D721Med (cell line): ENCODE results near the gene ATXN7L1.

ENCODE experiments used
- DNase-seq: peaks from one replicate; pipeline ENCODE4 v3.0.0; 2011; ENCODE audit warnings: low spot score; ENCODE audit not compliant: insufficient read length
- FAIRE-seq: peaks from 2 replicates; lab custom pipeline; 2011; peaks lifted over from hg19 to GRCh38; lab: Jason Lieb, UNC
- TF ChIP-seq, protein P1 (sequence below): IDR thresholded peaks from 2 replicates; pipeline ENCODE4 v1.5.1; 2012; ENCODE audit warnings: mild to moderate bottlenecking, control low read depth; ENCODE audit not compliant: insufficient read depth; ENCODE audit errors: missing control alignments

Gene ATXN7L1

DNA sequence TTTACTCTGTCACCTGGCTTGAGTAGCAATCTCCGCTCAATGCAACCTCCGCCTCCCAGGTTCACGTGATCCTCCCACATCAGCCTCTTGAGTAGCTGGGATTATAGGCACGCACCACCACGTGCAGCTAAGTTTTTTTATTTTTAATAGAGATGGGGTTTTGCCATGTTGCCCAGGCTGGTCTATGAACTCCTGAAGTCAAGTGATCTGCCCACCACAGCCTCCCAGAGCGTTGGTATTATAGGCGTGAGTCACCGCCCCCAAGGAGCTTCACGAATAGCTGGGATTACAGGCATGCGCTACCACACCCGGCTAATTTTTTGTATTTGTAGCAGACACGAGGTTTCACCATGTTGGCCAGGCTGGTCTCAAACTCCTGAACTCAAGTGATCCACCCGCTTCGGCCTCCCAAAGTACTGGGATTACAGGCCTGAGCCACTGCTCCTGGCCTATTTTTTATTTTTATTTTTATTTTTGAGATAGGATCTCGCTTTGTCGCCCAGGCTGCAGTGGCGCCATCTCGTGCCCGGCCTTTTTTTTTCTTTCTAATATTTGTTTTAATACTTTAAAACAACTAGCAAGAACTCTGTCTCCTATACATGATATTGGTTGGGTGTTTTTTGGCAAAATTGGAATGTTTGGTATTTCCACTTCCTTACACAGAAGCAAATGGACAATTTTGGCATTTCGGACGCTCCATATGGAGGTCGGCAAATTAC is 296.2 kb downstream of the ATXN7L1 start:
- no peak for DNase-seq
- TF ChIP-seq, protein P1, sequence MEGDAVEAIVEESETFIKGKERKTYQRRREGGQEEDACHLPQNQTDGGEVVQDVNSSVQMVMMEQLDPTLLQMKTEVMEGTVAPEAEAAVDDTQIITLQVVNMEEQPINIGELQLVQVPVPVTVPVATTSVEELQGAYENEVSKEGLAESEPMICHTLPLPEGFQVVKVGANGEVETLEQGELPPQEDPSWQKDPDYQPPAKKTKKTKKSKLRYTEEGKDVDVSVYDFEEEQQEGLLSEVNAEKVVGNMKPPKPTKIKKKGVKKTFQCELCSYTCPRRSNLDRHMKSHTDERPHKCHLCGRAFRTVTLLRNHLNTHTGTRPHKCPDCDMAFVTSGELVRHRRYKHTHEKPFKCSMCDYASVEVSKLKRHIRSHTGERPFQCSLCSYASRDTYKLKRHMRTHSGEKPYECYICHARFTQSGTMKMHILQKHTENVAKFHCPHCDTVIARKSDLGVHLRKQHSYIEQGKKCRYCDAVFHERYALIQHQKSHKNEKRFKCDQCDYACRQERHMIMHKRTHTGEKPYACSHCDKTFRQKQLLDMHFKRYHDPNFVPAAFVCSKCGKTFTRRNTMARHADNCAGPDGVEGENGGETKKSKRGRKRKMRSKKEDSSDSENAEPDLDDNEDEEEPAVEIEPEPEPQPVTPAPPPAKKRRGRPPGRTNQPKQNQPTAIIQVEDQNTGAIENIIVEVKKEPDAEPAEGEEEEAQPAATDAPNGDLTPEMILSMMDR: no peak
- FAIRE-seq: no peak

DNA sequence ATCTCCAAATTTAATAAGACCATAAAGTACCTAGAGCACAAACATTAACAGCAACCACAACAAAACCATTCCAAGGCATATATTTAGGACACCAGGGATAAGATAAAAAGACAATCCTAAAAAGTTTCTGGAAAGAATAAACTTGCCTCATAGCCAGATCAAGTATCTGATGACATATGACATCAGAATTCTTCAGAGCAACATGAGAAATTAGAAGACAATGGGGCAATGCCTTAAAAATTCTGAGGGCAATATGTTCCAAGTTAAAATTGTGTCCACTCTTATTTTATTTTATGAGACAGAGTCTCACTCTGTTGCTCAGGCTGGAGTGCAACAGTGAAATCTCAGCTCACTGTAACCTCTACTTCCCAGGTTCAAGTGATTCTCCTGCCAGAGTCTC is 297.9 kb downstream of the ATXN7L1 start:
- TF ChIP-seq, protein P1: no peak
- no peak for DNase-seq
- no peak for FAIRE-seq

DNA sequence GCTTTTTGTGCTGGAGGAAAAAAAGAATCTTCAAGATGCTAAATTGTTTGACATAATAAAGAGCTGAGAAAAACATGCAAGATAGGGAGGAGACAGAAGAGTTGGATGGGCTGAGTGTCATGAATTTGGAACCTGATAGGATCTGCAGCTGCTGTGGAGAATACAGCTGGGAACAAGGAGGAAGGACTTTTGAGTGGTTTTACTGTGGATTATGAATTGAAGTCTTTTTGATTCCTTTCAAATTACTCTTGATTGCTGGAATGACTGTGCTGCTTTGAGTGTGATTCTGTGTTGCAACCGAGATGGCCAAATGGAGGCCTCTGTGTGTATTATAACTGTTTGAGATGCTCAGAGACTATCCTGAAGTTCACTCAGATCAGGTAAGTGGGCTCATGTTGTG is 299.1 kb downstream of the ATXN7L1 start:
- no peak for DNase-seq
- no peak for FAIRE-seq
- TF ChIP-seq, protein P1: no peak

DNA sequence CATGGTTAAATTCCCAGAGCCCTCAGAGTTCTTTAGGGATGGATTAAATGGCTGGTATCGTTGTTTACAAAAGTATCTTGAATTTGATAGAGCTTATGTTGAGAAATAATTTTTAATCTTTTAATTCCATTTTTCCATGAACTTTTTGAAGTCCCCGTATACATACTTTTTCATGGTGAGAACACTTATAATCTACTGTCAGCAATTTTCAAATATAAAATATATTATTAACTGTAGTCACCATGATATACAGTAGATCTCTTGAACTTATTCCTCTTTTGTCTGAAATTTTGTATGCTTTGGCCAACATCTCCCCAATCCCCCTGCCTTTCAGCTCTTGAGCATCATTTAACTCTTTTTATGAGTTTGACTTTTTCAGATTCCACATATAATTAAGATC is 304.5 kb downstream of the ATXN7L1 start:
- FAIRE-seq (no peak), DNase-seq (no peak)
- TF ChIP-seq, protein P1: no peak

DNA sequence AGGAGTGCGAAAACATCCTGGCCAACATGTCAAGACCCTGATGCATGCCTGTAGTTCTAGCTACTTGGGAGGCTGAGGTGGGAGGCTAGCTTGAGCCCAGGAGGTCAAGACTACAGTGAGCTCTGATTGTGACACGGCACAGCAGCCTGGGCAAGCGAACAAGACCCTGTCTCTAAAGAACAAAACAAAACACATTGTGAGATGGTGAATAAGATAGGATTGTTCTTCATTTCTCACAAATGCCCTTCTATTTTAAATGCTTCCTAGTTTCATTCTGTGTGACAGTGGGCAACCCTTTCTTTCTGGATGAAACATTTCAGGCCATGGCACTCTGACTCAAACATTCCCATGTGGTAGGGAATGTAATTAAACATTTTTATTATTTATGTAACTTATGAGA is 308.6 kb downstream of the ATXN7L1 start:
- DNase-seq: no peak
- TF ChIP-seq, protein P1: no peak
- no peak for FAIRE-seq

DNA sequence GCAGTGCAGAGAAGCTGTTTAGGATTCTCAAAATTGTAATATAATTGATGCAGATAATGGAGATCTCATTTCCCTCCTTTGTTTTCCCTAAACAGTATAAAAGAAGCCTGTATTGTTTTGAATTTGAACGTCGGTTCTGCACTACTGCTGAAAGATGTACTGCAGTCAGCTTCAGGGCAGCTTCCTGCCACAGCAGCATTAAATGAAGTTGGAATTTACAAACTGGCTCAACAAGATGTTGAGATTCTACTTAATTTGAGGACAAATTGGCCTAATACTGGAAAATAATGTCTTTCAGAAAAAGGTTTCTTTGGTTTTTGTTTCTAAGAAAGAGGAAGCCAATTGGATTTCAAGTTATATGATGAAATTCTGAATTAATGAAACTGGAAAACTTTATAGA is 309.4 kb downstream of the ATXN7L1 start:
- TF ChIP-seq, protein P1: no peak
- FAIRE-seq (no peak), DNase-seq (no peak)

DNA sequence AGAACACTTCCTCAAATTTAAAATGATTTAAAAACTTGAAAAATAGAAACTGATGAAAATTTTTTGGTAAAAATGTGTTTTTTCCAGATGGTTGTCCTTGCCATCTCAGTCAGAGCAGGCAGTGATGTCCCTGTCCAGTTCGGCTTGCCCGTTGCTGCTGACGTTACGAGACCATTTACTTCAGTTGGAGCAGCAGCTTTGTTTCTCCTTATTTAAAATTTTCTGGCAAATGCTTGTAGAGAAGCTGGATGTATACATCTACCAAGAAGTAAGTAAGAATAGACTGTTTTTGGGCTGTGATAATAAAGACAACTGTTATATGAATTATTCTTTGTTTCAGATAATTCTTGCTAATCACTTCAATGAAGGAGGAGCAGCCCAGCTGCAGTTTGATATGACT is 311.2 kb downstream of the ATXN7L1 start:
- no peak for DNase-seq
- FAIRE-seq: no peak
- TF ChIP-seq, protein P1: no peak
